HG02938 (cell line): ENCODE results near the gene AMBP.

Experiments
- ATAC-seq: cut with Tn5 transposase; IDR thresholded peaks from one replicate; pipeline ENCODE4 v1.9.1; 2021; ENCODE audit warnings: mild to moderate bottlenecking, moderate library complexity; ENCODE audit not compliant: unreplicated experiment

The AMBP gene

GRCh38 chr9:114012126-114012525, 66.0 kb downstream of the AMBP start:
- no peak for ATAC-seq

GRCh38 chr9:114011313-114011712, 66.8 kb downstream of the AMBP start:
- no peak for ATAC-seq
